ENCODE results near the gene MYG1.

GRCh38 chr12:53325511-53326061, 26.1 kb downstream of the MYG1 start:
- TF ChIP-seq HNRNPUL1 (IDR thresholded peaks at IDR 0.05; ENCODE audit: low read depth, low read length), result no peak
- TF ChIP-seq ZNF878 (CRISPR knock-in tag; IDR thresholded peaks at IDR 0.05), result no peak
- TF ChIP-seq, protein P1, sequence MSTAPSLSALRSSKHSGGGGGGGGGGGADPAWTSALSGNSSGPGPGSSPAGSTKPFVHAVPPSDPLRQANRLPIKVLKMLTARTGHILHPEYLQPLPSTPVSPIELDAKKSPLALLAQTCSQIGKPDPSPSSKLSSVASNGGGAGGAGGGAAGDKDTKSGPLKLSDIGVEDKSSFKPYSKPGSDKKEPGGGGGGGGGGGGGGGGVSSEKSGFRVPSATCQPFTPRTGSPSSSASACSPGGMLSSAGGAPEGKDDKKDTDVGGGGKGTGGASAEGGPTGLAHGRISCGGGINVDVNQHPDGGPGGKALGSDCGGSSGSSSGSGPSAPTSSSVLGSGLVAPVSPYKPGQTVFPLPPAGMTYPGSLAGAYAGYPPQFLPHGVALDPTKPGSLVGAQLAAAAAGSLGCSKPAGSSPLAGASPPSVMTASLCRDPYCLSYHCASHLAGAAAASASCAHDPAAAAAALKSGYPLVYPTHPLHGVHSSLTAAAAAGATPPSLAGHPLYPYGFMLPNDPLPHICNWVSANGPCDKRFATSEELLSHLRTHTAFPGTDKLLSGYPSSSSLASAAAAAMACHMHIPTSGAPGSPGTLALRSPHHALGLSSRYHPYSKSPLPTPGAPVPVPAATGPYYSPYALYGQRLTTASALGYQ (CRISPR knock-in tag; IDR thresholded peaks at IDR 0.05), result no peak
- no peak for TF ChIP-seq ZNF614 (CRISPR knock-in tag; IDR thresholded peaks at IDR 0.05; ENCODE audit: borderline replicate concordance)
- TF ChIP-seq, protein P2, sequence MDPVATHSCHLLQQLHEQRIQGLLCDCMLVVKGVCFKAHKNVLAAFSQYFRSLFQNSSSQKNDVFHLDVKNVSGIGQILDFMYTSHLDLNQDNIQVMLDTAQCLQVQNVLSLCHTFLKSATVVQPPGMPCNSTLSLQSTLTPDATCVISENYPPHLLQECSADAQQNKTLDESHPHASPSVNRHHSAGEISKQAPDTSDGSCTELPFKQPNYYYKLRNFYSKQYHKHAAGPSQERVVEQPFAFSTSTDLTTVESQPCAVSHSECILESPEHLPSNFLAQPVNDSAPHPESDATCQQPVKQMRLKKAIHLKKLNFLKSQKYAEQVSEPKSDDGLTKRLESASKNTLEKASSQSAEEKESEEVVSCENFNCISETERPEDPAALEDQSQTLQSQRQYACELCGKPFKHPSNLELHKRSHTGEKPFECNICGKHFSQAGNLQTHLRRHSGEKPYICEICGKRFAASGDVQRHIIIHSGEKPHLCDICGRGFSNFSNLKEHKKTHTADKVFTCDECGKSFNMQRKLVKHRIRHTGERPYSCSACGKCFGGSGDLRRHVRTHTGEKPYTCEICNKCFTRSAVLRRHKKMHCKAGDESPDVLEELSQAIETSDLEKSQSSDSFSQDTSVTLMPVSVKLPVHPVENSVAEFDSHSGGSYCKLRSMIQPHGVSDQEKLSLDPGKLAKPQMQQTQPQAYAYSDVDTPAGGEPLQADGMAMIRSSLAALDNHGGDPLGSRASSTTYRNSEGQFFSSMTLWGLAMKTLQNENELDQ (CRISPR knock-in tag; IDR thresholded peaks at IDR 0.05; ENCODE audit: borderline replicate concordance), result no peak
- no peak for TF ChIP-seq CTCF (CRISPR knock-in tag; IDR thresholded peaks at IDR 0.05)
- no peak for TF ChIP-seq ZNF670 (CRISPR knock-in tag; IDR thresholded peaks at IDR 0.05; ENCODE audit: borderline replicate concordance)
- no peak for TF ChIP-seq EP300 (IDR thresholded peaks at IDR 0.05; ENCODE audit: low read depth in 2 of 2, low read length in 2 of 2)
- no peak for TF ChIP-seq EP300 (CRISPR knock-in tag; IDR thresholded peaks at IDR 0.05; ENCODE audit: borderline replicate concordance)
- TF ChIP-seq, protein P3, sequence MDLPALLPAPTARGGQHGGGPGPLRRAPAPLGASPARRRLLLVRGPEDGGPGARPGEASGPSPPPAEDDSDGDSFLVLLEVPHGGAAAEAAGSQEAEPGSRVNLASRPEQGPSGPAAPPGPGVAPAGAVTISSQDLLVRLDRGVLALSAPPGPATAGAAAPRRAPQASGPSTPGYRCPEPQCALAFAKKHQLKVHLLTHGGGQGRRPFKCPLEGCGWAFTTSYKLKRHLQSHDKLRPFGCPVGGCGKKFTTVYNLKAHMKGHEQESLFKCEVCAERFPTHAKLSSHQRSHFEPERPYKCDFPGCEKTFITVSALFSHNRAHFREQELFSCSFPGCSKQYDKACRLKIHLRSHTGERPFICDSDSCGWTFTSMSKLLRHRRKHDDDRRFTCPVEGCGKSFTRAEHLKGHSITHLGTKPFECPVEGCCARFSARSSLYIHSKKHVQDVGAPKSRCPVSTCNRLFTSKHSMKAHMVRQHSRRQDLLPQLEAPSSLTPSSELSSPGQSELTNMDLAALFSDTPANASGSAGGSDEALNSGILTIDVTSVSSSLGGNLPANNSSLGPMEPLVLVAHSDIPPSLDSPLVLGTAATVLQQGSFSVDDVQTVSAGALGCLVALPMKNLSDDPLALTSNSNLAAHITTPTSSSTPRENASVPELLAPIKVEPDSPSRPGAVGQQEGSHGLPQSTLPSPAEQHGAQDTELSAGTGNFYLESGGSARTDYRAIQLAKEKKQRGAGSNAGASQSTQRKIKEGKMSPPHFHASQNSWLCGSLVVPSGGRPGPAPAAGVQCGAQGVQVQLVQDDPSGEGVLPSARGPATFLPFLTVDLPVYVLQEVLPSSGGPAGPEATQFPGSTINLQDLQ (CRISPR knock-in tag; IDR thresholded peaks at IDR 0.05), result no peak
- TF ChIP-seq ZNF33B (CRISPR knock-in tag; IDR thresholded peaks at IDR 0.05), result no peak
- TF ChIP-seq ZSCAN29 (CRISPR knock-in tag; conservative IDR thresholded peaks at IDR 0.05), result no peak

Measured in HepG2 (cell line).